GM12878 (cell line): ENCODE measurements around the gene KDM1B. TPM values are rescaled to one million over a fixed set of nuclear protein-coding genes. Genes with fewer than 3 reads are reported as not detected.

ENCODE experiments used
- ATF7 ChIP-seq: fragments of 450-650 bp; IDR thresholded peaks from 2 replicates; pipeline ENCODE4 v1.6.1; 2016; ENCODE audit warnings: low read depth, mild to moderate bottlenecking
- BCL11A ChIP-seq: IDR thresholded peaks from 2 replicates; pipeline ENCODE4 v1.6.1; 2011; ENCODE audit warnings: low read depth, low read length
- CBX3 ChIP-seq: fragments of 200-600 bp; sonication (generic); IDR thresholded peaks from 2 replicates; pipeline ENCODE4 v1.6.1; 2016; ENCODE audit warnings: low read depth, borderline replicate concordance
- CHD1 ChIP-seq: IDR thresholded peaks from 2 replicates; pipeline ENCODE4 v1.6.1; 2012; ENCODE audit warnings: low read depth, low read length, improper control_type of control experiment
- ETV6 ChIP-seq, 2 experiments: fragments of 450-650 bp in 1 of 2; IDR thresholded peaks in 1 of 2; conservative IDR thresholded peaks in 1 of 2; 2 replicates each; pipeline ENCODE4 v1.6.1; 2014; ENCODE audit warnings: antibody characterized with exemption in 1 of 2, borderline replicate concordance in 1 of 2, low read depth in 1 of 2, mild to moderate bottlenecking in 1 of 2, moderate library complexity in 1 of 2
- FOXM1 ChIP-seq: IDR thresholded peaks from 2 replicates; pipeline ENCODE4 v1.6.1; 2012; ENCODE audit warnings: low read depth, mild to moderate bottlenecking, inconsistent platforms, low read length, moderate library complexity
- HDAC6 ChIP-seq: fragments of 200-600 bp; sonication (generic); IDR thresholded peaks from one replicate; pipeline ENCODE4 v1.8.0; 2017; ENCODE audit warnings: antibody characterized with exemption; ENCODE audit not compliant: unreplicated experiment
- HDGF ChIP-seq: fragments of 450-650 bp; IDR thresholded peaks from 2 replicates; pipeline ENCODE4 v1.6.1; 2016; ENCODE audit warnings: antibody characterized with exemption
- KAT2A ChIP-seq: conservative IDR thresholded peaks from 2 replicates; pipeline ENCODE4 v1.6.1; 2011; ENCODE audit warnings: low read depth, low read length; ENCODE audit not compliant: control insufficient read depth
- KLF5 ChIP-seq: fragments of 450-650 bp; IDR thresholded peaks from 2 replicates; pipeline ENCODE4 v1.6.1; 2014; ENCODE audit warnings: mild to moderate bottlenecking; ENCODE audit not compliant: partially characterized antibody
- LARP7 ChIP-seq: fragments of 450-650 bp; IDR thresholded peaks from 2 replicates; pipeline ENCODE4 v1.6.1; 2017; ENCODE audit warnings: mild to moderate bottlenecking
- MEF2A ChIP-seq: IDR thresholded peaks from 2 replicates; pipeline ENCODE4 v1.6.1; 2011; ENCODE audit warnings: low read depth, mild to moderate bottlenecking, low read length, moderate library complexity; ENCODE audit not compliant: insufficient read depth
- MTA3 ChIP-seq: IDR thresholded peaks from 2 replicates; pipeline ENCODE4 v1.6.1; 2012; ENCODE audit warnings: low read length, inconsistent platforms, borderline replicate concordance
- NFXL1 ChIP-seq: fragments of 450-650 bp; IDR thresholded peaks from 2 replicates; pipeline ENCODE4 v1.6.1; 2017; ENCODE audit warnings: antibody characterized with exemption, mild to moderate bottlenecking, borderline replicate concordance
- NR2F1 ChIP-seq: fragments of 450-650 bp; conservative IDR thresholded peaks from 2 replicates; pipeline ENCODE4 v1.6.1; 2017; ENCODE audit warnings: mild to moderate bottlenecking
- PAX8 ChIP-seq: fragments of 450-650 bp; IDR thresholded peaks from 2 replicates; pipeline ENCODE4 v1.6.1; 2017; ENCODE audit warnings: mild to moderate bottlenecking, moderate library complexity
- PML ChIP-seq: IDR thresholded peaks from 2 replicates; pipeline ENCODE4 v1.6.1; 2012; ENCODE audit warnings: low read length, inconsistent platforms
- POLR2AphosphoS5 ChIP-seq: IDR thresholded peaks from 2 replicates; pipeline ENCODE4 v1.6.1; 2011; ENCODE audit warnings: mild to moderate bottlenecking, low read length, inconsistent platforms
- RB1 ChIP-seq: fragments of 450-650 bp; formaldehyde crosslinking; IDR thresholded peaks from 2 replicates; pipeline ENCODE4 v1.6.1; 2017; ENCODE audit warnings: mild to moderate bottlenecking, borderline replicate concordance
- SMAD5 ChIP-seq: IDR thresholded peaks from 2 replicates; pipeline ENCODE4 v1.6.1; 2016; ENCODE audit warnings: antibody characterized with exemption, low read depth
- SP1 ChIP-seq: IDR thresholded peaks from one replicate; pipeline ENCODE4 v1.6.1; 2011; ENCODE audit warnings: low read depth, low read length
- STAT1 ChIP-seq: fragments of 450-650 bp; conservative IDR thresholded peaks from 2 replicates; pipeline ENCODE4 v1.6.1; 2014; ENCODE audit warnings: antibody characterized with exemption, mild to moderate bottlenecking
- YBX1 ChIP-seq: fragments of 450-650 bp; IDR thresholded peaks from 2 replicates; pipeline ENCODE4 v1.6.1; 2016; ENCODE audit warnings: antibody characterized with exemption
- YY1 ChIP-seq: IDR thresholded peaks from 2 replicates; pipeline ENCODE4 v1.6.1; 2011; ENCODE audit warnings: low read depth, mild to moderate bottlenecking, low read length
- polyA plus RNA-seq, 11 experiments: library from polyadenylated mRNA; depleted of rRNA in 4 of 11; unstranded in 6 of 11; stranded (reverse) in 5 of 11; fragments of >200 nt; fragmentation: Nextera tagmentation in 4 of 11; fragmentation: Illumina TruSeq in 1 of 11; extraction: Ambion mirVana in 4 of 11; extraction: Trizol in 1 of 11; gene quantifications; 1 replicate in 1 of 11; 2 replicates in 10 of 11; pipeline versions ENCODE4 v1.2.1 to v1.2.3, GENCODE V29; 2011 to 2016; ENCODE audit warnings: inconsistent platforms in 2 of 11, missing spikeins in 2 of 11, low read depth in 1 of 11
- total RNA-seq, 4 experiments: library from RNA; depleted of rRNA in 3 of 4; stranded (reverse); fragments of >200 nt in 3 of 4; fragmentation: Illumina TruSeq in 1 of 4; extraction: Trizol in 1 of 4; gene quantifications; 2 replicates each; pipeline versions ENCODE4 v1.2.1 to v1.2.3, GENCODE V29; 2013 to 2021
- TF ChIP-seq, protein P1 (sequence below): fragments of 450-650 bp; IDR thresholded peaks from 2 replicates; pipeline ENCODE4 v1.6.1; 2016; ENCODE audit warnings: mild to moderate bottlenecking
- TF ChIP-seq, protein P2 (sequence below): fragments of 450-650 bp; IDR thresholded peaks from 2 replicates; pipeline ENCODE4 v1.6.1; 2017; ENCODE audit warnings: mild to moderate bottlenecking, low read depth, inconsistent platforms; ENCODE audit not compliant: poor library complexity, severe bottlenecking
- TF ChIP-seq, protein P3 (sequence below): fragments of 450-650 bp; formaldehyde crosslinking; IDR thresholded peaks from 2 replicates; pipeline ENCODE4 v1.4.0; 2020; ENCODE audit warnings: mild to moderate bottlenecking, moderate library complexity

Gene KDM1B
- total and polyA plus RNA-seq, 10 of the 15 experiments (the other 5 are each of a cell fraction or from before 2014, with no cell fraction given) = 1.7 to 22.5 (median 13.9) TPM

DNA sequence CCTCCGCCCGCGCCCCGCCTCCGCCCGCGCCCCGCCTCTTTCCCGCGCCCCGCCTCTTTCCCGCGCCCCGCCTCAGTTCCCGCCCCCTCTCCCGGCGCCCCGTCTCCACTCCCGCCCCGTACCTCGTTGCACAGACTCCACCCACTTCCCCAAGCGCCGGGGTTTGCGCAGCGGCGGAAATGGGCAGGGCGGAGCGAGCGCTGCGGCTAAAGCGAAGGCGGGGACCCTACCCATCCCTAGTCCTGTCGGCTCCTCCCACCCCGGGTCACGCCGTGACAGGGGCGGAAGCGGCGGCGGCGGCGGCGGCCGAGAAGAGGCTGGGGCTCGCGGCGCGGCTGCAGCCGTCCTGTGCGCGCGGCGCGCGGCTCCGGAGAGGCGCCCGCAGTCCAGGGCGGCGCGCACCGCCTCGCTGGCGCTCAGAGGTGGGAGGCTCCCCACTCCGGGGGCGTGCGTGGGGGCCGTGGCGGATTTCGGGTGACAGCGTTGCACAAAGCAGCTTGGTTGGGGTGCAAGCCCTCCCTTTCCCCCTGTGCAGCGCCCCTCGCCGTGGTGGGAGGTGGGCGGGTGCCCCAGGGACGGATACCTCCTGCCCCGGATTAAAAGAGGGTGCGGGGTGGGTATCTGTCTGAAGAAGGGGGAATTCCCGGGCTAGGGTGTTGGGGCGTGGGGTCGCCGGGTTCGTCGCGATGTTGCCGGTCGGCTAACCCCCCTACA is at the start of gene KDM1B (continued):
- TF ChIP-seq, protein P1, sequence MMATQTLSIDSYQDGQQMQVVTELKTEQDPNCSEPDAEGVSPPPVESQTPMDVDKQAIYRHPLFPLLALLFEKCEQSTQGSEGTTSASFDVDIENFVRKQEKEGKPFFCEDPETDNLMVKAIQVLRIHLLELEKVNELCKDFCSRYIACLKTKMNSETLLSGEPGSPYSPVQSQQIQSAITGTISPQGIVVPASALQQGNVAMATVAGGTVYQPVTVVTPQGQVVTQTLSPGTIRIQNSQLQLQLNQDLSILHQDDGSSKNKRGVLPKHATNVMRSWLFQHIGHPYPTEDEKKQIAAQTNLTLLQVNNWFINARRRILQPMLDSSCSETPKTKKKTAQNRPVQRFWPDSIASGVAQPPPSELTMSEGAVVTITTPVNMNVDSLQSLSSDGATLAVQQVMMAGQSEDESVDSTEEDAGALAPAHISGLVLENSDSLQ = peak; percentile 36; the same call in 1 of the 2 replicates
- TF ChIP-seq YY1 (peak; percentile 22; the same call in 1 of the 2 replicates), SMAD5 (0 out of 2 replicates have a peak, but pooled peaks have one; percentile 32), HDAC6 (peak; percentile 59), POLR2AphosphoS5 (no peak), MEF2A (no peak), NFXL1 (no peak), CBX3 (no peak), HDGF (peak; percentile 97), RB1 (peak; percentile 51; the same call in 1 of the 2 replicates), SP1 (no peak), ETV6 (conservative IDR thresholded peaks at IDR 0.05 in 1 of 2, IDR thresholded peaks at IDR 0.05 in 1 of 2; ENCODE audit: borderline replicate concordance in 1 of 2, low read depth in 1 of 2) (no peak), YBX1 (no peak), FOXM1 (no peak), NR2F1 (peak; percentile 70), ATF7 (no peak), KAT2A (no peak), PML (no peak), STAT1 (peak; percentile 82; the same call in 1 of the 2 replicates), KLF5 (peak; percentile 72), BCL11A (no peak), MTA3 (no peak), LARP7 (peak; percentile 90), CHD1 (no peak), PAX8 (no peak)
- TF ChIP-seq, protein P2, sequence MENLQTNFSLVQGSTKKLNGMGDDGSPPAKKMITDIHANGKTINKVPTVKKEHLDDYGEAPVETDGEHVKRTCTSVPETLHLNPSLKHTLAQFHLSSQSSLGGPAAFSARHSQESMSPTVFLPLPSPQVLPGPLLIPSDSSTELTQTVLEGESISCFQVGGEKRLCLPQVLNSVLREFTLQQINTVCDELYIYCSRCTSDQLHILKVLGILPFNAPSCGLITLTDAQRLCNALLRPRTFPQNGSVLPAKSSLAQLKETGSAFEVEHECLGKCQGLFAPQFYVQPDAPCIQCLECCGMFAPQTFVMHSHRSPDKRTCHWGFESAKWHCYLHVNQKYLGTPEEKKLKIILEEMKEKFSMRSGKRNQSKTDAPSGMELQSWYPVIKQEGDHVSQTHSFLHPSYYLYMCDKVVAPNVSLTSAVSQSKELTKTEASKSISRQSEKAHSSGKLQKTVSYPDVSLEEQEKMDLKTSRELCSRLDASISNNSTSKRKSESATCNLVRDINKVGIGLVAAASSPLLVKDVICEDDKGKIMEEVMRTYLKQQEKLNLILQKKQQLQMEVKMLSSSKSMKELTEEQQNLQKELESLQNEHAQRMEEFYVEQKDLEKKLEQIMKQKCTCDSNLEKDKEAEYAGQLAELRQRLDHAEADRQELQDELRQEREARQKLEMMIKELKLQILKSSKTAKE = no peak
- TF ChIP-seq, protein P3, sequence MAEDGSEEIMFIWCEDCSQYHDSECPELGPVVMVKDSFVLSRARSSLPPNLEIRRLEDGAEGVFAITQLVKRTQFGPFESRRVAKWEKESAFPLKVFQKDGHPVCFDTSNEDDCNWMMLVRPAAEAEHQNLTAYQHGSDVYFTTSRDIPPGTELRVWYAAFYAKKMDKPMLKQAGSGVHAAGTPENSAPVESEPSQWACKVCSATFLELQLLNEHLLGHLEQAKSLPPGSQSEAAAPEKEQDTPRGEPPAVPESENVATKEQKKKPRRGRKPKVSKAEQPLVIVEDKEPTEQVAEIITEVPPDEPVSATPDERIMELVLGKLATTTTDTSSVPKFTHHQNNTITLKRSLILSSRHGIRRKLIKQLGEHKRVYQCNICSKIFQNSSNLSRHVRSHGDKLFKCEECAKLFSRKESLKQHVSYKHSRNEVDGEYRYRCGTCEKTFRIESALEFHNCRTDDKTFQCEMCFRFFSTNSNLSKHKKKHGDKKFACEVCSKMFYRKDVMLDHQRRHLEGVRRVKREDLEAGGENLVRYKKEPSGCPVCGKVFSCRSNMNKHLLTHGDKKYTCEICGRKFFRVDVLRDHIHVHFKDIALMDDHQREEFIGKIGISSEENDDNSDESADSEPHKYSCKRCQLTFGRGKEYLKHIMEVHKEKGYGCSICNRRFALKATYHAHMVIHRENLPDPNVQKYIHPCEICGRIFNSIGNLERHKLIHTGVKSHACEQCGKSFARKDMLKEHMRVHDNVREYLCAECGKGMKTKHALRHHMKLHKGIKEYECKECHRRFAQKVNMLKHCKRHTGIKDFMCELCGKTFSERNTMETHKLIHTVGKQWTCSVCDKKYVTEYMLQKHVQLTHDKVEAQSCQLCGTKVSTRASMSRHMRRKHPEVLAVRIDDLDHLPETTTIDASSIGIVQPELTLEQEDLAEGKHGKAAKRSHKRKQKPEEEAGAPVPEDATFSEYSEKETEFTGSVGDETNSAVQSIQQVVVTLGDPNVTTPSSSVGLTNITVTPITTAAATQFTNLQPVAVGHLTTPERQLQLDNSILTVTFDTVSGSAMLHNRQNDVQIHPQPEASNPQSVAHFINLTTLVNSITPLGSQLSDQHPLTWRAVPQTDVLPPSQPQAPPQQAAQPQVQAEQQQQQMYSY (CRISPR knock-in tag) = no peak
